GM13977 (cell line): Measurements from ENCODE around the gene PITX1.

Experiments
- DNase-seq: peaks from one replicate; pipeline ENCODE4 v3.0.0; 2012; ENCODE audit warnings: low spot score
- CTCF ChIP-seq: IDR thresholded peaks from 2 replicates; pipeline ENCODE4 v1.5.1; 2012; ENCODE audit warnings: mild to moderate bottlenecking, control low read depth; ENCODE audit not compliant: insufficient read depth; ENCODE audit errors: extremely low read depth, missing control alignments
- in situ Hi-C: fragments of 300-500 bp; cut with MboI; formaldehyde crosslinking; loops from one replicate; pipeline ENCODE4 v1.12.0; 2022; ENCODE audit warnings: low sequenced_read_pairs, low pct_unique_long_range_greater_than_20kb, mixed read lengths, inconsistent platforms; ENCODE audit not compliant: unreplicated experiment

PITX1 gene

DNA sequence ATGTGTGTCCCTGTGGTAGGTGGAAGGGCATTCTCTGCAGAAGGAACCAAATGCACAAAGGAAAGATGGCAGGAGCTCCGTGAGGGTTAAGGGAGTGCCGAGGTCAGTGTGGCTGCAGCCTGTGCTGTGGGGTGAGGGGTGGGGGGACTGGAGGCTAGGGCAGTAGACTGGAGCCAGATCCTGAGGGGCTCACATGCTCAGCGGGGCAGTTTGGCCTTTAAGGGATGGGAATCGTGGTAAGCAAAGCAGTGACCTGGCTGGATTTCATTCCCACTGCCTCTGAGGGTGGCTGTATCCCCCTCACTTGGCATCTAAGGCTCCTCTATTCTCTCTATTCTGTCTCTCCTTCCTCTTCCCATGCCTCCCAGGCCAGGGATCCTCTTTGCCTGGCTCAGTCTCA is 15.6 kb downstream of the PITX1 start:
- in situ Hi-C loops, result no loop called here
- no peak for DNase-seq
- no peak for TF ChIP-seq CTCF

- TF ChIP-seq CTCF, result no peak
- no peak for DNase-seq
- in situ Hi-C loops, result no loop called here
Observed at GRCh38 chr5:135016861-135017290, 17.2 kb downstream of the PITX1 start.

DNA sequence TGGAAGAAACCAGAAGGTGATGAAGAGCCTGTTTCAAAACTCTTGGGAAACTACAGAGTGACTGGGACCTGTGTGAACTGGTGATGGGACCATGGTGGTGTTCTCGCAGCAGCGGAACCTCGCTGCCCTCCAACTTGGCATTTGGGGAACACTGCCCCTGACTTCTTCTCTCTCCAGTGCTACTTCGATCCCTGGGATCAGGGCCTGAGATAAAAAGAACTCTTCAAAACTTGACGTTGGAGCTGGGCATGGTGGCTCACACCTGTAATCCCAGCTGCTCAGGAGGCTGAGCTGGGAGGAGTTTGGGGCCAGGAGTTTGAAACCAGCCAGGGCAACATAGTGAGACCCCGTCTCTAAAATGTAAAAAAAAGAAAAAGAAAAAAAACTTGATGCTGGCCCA is 18.1 kb downstream of the PITX1 start:
- DNase-seq, result no peak
- no peak for TF ChIP-seq CTCF
- in situ Hi-C loops, result no loop called here

DNA sequence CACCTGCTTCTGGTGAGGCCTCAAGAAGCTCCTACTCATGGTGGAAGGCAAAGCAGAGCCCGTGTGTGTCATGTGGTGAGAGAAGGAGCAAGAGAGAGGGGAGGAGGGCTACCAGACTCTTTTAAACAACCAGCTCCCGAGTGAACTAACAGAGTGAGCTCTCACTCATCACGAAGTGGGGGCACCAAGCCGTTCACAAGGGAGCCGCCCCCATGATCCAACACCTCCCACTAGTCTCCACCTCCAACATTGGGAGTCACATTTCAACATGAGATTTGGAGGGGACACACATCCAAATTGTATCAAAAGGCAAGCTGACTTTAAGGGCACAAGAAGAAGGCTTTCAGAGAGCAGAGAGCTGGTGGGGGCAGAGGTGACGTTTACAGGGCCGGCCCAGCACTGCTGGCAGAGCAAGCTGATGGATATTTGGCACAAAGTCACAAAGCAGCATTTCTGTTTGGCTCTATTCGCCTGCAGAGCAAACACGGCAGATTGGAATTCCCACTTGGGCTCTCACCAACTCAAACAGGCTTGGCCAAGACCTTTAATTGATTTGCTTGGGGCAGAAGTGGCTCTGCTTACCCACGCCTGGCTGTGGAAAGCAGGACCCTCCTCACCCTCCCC is 20.0 kb downstream of the PITX1 start:
- no peak for DNase-seq
- TF ChIP-seq CTCF, result no peak
- in situ Hi-C loops, result no loop called here

DNA sequence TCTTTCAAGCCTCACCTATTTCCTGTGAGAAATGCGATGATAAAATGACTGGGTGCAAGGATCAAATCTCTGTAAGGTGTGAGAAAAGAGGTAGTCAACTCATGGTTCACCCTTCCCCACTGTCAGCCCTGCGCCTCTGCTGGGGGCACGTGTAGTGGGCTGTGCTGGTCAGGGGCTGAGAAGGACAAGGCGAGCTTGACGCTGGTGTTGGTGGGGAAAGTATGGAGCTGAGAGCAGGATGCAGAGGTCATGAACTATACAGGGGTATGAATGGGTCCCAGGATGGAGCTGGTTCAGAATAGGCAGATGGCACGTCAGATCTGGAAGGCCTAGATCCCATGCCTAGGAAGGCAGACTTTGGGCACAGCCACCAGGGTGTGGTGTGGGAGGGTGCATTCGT is 20.6 kb downstream of the PITX1 start:
- no peak for DNase-seq
- in situ Hi-C loops, result no loop called here
- no peak for TF ChIP-seq CTCF

- TF ChIP-seq CTCF, result no peak
- DNase-seq, result no peak
- in situ Hi-C loops, result no loop called here
Observed at GRCh38 chr5:135012951-135013391, 21.1 kb downstream of the PITX1 start.
